Measurements from ENCODE around the gene CAPN5.

- no peak for TF ChIP-seq ZFP30 (CRISPR knock-in tag; IDR thresholded peaks at IDR 0.05)
- TF ChIP-seq TCF4 (CRISPR knock-in tag; IDR thresholded peaks at IDR 0.05; ENCODE audit: borderline replicate concordance) = no peak
- no peak for TF ChIP-seq PATZ1 (CRISPR knock-in tag; IDR thresholded peaks at IDR 0.05; ENCODE audit: borderline replicate concordance)
- TF ChIP-seq ZC3H10 (CRISPR knock-in tag; IDR thresholded peaks at IDR 0.05) = no peak
- no peak for TF ChIP-seq OSR1 (CRISPR knock-in tag; IDR thresholded peaks at IDR 0.05)
- TF ChIP-seq CREB5 (CRISPR knock-in tag; IDR thresholded peaks at IDR 0.05; ENCODE audit: low read depth) = no peak
- no peak for TF ChIP-seq ARNTL (CRISPR knock-in tag; IDR thresholded peaks at IDR 0.05; ENCODE audit: borderline replicate concordance, low read depth)
- no peak for TF ChIP-seq CSRNP3 (CRISPR knock-in tag; IDR thresholded peaks at IDR 0.05)
- TF ChIP-seq ZNF70 (CRISPR knock-in tag; IDR thresholded peaks at IDR 0.05) = no peak
- no peak for TF ChIP-seq ZNF8 (CRISPR knock-in tag; IDR thresholded peaks at IDR 0.05)
- TF ChIP-seq SNAI2 (CRISPR knock-in tag; IDR thresholded peaks at IDR 0.05) = no peak
These were observed 2.0 kb upstream of the CAPN5 start for GRCh38 chr11:77064648-77065217.

Measured in SK-N-SH treated with all-trans-retinoic acid at 6 μM for 48 hours (cell line).